ENCODE measurements around the gene PRRT1B. TPM values are rescaled to one million over a fixed set of nuclear protein-coding genes. Genes with fewer than 3 reads are reported as not detected.

Gene PRRT1B
- total RNA-seq (2013) = not detected
- polyA plus RNA-seq = not detected
- polyA minus RNA-seq = not detected in 2 replicates
- total RNA-seq = 0 to 0.15 (median 0.04) reads per million in 11 experiments

- no peak within 1 kb of the TSS for H3K27ac Mint-ChIP-seq
- peaks cover 39 to 45% of the 10 kb centered on the region in 2 donors for H3K9me3 ChIP-seq (replicated peaks in 1 of 2; ENCODE audit: control insufficient read depth in 1 of 2, insufficient read depth in 1 of 2, low read length in 2 of 2)
These were observed at the start of gene PRRT1B for GRCh38 chr9:131545003-131545785. TSS of gene PRRT1B (plus strand) at chr9:131545523. CDS start at chr9:131545616, 93 bp downstream.

GRCh38 chr9:131495785-131496184 lies 49.5 kb upstream of the PRRT1B start:
- peak overlapping the region in 1 of 7 donors; percentile 27 for H3K27ac Mint-ChIP-seq
- H3K79me2 ChIP-seq (ENCODE audit: insufficient read depth, low read length) = no peaks in the 10 kb centered on the region

More at GRCh38 chr9:131545003-131545785, at the start of gene PRRT1B:
- intact Hi-C loops (cut with micrococcal nuclease) = no loop called here
- H3K36me3 Mint-ChIP-seq = peaks cover 10 to 16% of the 10 kb centered on the region in 2 donors
- H3K36me3 ChIP-seq (replicated peaks in 1 of 2; ENCODE audit: control insufficient read depth in 1 of 2, insufficient read depth in 2 of 2, low read length in 2 of 2) = no peaks in the 10 kb centered on the region
- no peak within 1 kb of the TSS for H3K27ac ChIP-seq (ENCODE audit: low read depth in 1 of 2, low read length in 2 of 2)
- no peak within 1 kb of the TSS for H3K9ac ChIP-seq (ENCODE audit: insufficient read depth, low read length, poor library complexity, severe bottlenecking)
- peaks cover 30 to 55% of the 10 kb centered on the region in 2 donors for H3K27me3 ChIP-seq (ENCODE audit: control insufficient read depth in 2 of 2, insufficient read depth in 2 of 2, low read length in 2 of 2)
- H3K9me3 Mint-ChIP-seq = peaks cover 15 to 63% (median 50%) of the 10 kb centered on the region in 7 donors
- H3K4me1 Mint-ChIP-seq = peaks cover 6% of the 10 kb centered on the region
- H3K27me3 Mint-ChIP-seq (ENCODE audit: low read depth in 3 of 3) = peaks cover 67 to 77% (median 68%) of the 10 kb centered on the region in 3 donors
- H2AFZ ChIP-seq (ENCODE audit: insufficient read depth, low read depth, low read length, poor library complexity, severe bottlenecking) = no peak within 1 kb of the TSS
- 31% methylated on average over 46 of the region's 50 CpGs for WGBS (ENCODE audit: insufficient coverage)
- H3K4me3 Mint-ChIP-seq = peak within 1 kb of the TSS in 1 of 2 donors; percentile 85
- DNase-seq = no peak
- no peaks in the 10 kb centered on the region for H3K4me1 ChIP-seq (ENCODE audit: control insufficient read depth in 1 of 2, insufficient read depth in 2 of 2, low read length in 2 of 2)
- no peaks in the 10 kb centered on the region for H3K79me2 ChIP-seq (ENCODE audit: insufficient read depth, low read length)
- H3K4me3 ChIP-seq (replicated peaks in 1 of 3; ENCODE audit: low read depth in 2 of 3, low read length in 3 of 3) = no peak within 1 kb of the TSS
- H3K4me2 ChIP-seq (replicated peaks; ENCODE audit: extremely low read depth, low read length, poor library complexity, severe bottlenecking) = no peak within 1 kb of the TSS
- TF ChIP-seq CTCF (IDR thresholded peaks at IDR 0.05) = no peak
- no peaks in the 10 kb centered on the region for H4K20me1 ChIP-seq (ENCODE audit: insufficient read depth, low read length)

More at GRCh38 chr9:131495785-131496184, 49.5 kb upstream of the PRRT1B start:
- H3K9ac ChIP-seq (ENCODE audit: insufficient read depth, low read length, poor library complexity, severe bottlenecking) = no peak overlapping the region
- Mint-ChIP-seq H3K9me3 (peaks cover 0 to 2% (median 0%) of the 10 kb centered on the region in 7 donors), H3K4me3 (no peak overlapping the region), H3K4me1 (no peaks in the 10 kb centered on the region), H3K36me3 (peaks cover 70 to 84% of the 10 kb centered on the region in 2 donors), H3K27me3 (ENCODE audit: low read depth in 3 of 3) (peaks cover 0 to 2% (median 1%) of the 10 kb centered on the region in 3 donors)
- H4K20me1 ChIP-seq (ENCODE audit: insufficient read depth, low read length) = peaks cover 60% of the 10 kb centered on the region
- DNase-seq = no peak
- H3K4me1 ChIP-seq (ENCODE audit: control insufficient read depth in 1 of 2, insufficient read depth in 2 of 2, low read length in 2 of 2) = no peaks in the 10 kb centered on the region
- no peak overlapping the region for H3K4me3 ChIP-seq (replicated peaks in 1 of 3; ENCODE audit: low read depth in 2 of 3, low read length in 3 of 3)
- TF ChIP-seq CTCF (IDR thresholded peaks at IDR 0.05) = no peak
- peaks cover 76 to 90% of the 10 kb centered on the region in 2 donors for H3K36me3 ChIP-seq (replicated peaks in 1 of 2; ENCODE audit: control insufficient read depth in 1 of 2, insufficient read depth in 2 of 2, low read length in 2 of 2)
- H3K27ac ChIP-seq (ENCODE audit: low read depth in 1 of 2, low read length in 2 of 2) = no peak overlapping the region
- 96% methylated on average over 22 of the region's 22 CpGs for WGBS (ENCODE audit: insufficient coverage)
- no peak overlapping the region for H3K4me2 ChIP-seq (replicated peaks; ENCODE audit: extremely low read depth, low read length, poor library complexity, severe bottlenecking)
- H3K27me3 ChIP-seq (ENCODE audit: control insufficient read depth in 2 of 2, insufficient read depth in 2 of 2, low read length in 2 of 2) = no peaks in the 10 kb centered on the region
- no peaks in the 10 kb centered on the region for H3K9me3 ChIP-seq (replicated peaks in 1 of 2; ENCODE audit: control insufficient read depth in 1 of 2, insufficient read depth in 1 of 2, low read length in 2 of 2)
- intact Hi-C loops (cut with micrococcal nuclease) = no loop called here
- no peak overlapping the region for H2AFZ ChIP-seq (ENCODE audit: insufficient read depth, low read depth, low read length, poor library complexity, severe bottlenecking)
